Stimulated activated CD4-positive, alpha-beta T cell treated with anti-CD3 and anti-CD28 coated beads, Interleukin-2, amount 100 ng/mL, for 24 hours (primary cell): ENCODE data around the gene OR2A1.
"Not testable (repeated sequence)": the region's sequence is repeated elsewhere in the genome, so short reads cannot be mapped to it uniquely, and the experiment has no call there.

Experiments used
- DNase-seq, 2 donors: peaks; one replicate each; pipeline ENCODE4 v3.0.0-alpha.2; 2020

The OR2A1 gene

GRCh38 chr7:144311872-144312469, at the start of gene OR2A1:
Gene OR2A1, plus strand, starts transcription at chr7:144312419. Its CDS starts 5,706 bp downstream, at chr7:144318125.
- DNase-seq = not testable (repeated sequence)

- DNase-seq = not testable (repeated sequence)
These were observed 47.5 kb upstream of the OR2A1 start, which contains the start of gene OR2A7 for GRCh38 chr7:144264692-144265091. Gene OR2A7, minus strand, starts transcription at chr7:144264792. Its CDS starts 5,164 bp downstream, at chr7:144259628.

- DNase-seq = not testable (repeated sequence)
These were observed 43.0 kb upstream of the OR2A1 start, which contains the start of gene CTAGE8 for GRCh38 chr7:144269188-144269587. Gene CTAGE8, minus strand, starts transcription at chr7:144269288. Its CDS starts 38 bp downstream, at chr7:144269250.

GRCh38 chr7:144275281-144275680, 36.9 kb upstream of the OR2A1 start:
- not testable (repeated sequence) for DNase-seq

- DNase-seq = not testable (repeated sequence)
These were observed 32.2 kb upstream of the OR2A1 start for GRCh38 chr7:144280010-144280409.

GRCh38 chr7:144281981-144282380, 30.2 kb upstream of the OR2A1 start:
- DNase-seq = not testable (repeated sequence)

- DNase-seq = not testable (repeated sequence)
These were observed 29.7 kb upstream of the OR2A1 start for GRCh38 chr7:144282490-144282889.

GRCh38 chr7:144283716-144284115, 28.5 kb upstream of the OR2A1 start:
- not testable (repeated sequence) for DNase-seq

GRCh38 chr7:144287171-144287784, 24.9 kb upstream of the OR2A1 start:
- DNase-seq = not testable (repeated sequence)

GRCh38 chr7:144291607-144292006, 20.6 kb upstream of the OR2A1 start:
- not testable (repeated sequence) for DNase-seq

GRCh38 chr7:144292384-144293161, 19.6 kb upstream of the OR2A1 start:
- not testable (repeated sequence) for DNase-seq

GRCh38 chr7:144293794-144294499, 18.3 kb upstream of the OR2A1 start:
- peak in 1 of 2 donors; percentile 7 for DNase-seq

GRCh38 chr7:144302578-144303303, 9.5 kb upstream of the OR2A1 start:
- DNase-seq = not testable (repeated sequence)

GRCh38 chr7:144303607-144304006, 8.6 kb upstream of the OR2A1 start:
- not testable (repeated sequence) for DNase-seq

- not testable (repeated sequence) for DNase-seq
These were observed 7.1 kb upstream of the OR2A1 start for GRCh38 chr7:144305156-144305555.

GRCh38 chr7:144309702-144310101, 2.5 kb upstream of the OR2A1 start:
- DNase-seq = not testable (repeated sequence)

GRCh38 chr7:144311218-144311617, 1.0 kb upstream of the OR2A1 start:
- DNase-seq = not testable (repeated sequence)

- not testable (repeated sequence) for DNase-seq
These were observed 5.3 kb downstream of the OR2A1 start for GRCh38 chr7:144317537-144317936.

GRCh38 chr7:144319547-144319946, 7.3 kb downstream of the OR2A1 start:
- not testable (repeated sequence) for DNase-seq

- DNase-seq = not testable (repeated sequence)
These were observed 9.5 kb downstream of the OR2A1 start for GRCh38 chr7:144321677-144322206.

- DNase-seq = not testable (repeated sequence)
These were observed 11.1 kb downstream of the OR2A1 start for GRCh38 chr7:144323359-144323758.

- not testable (repeated sequence) for DNase-seq
These were observed 13.6 kb downstream of the OR2A1 start for GRCh38 chr7:144325868-144326267.
